Activated CD8-positive, alpha-beta T cell treated with anti-CD3 and anti-CD28 coated beads for 36 hours (primary cell): ENCODE results near the gene SLC22A14. TPM values are rescaled to one million over a fixed set of nuclear protein-coding genes. Genes with fewer than 3 reads are reported as not detected.

Experiments
- ATAC-seq: fragments of 200-7000 bp; cut with Tn5 transposase; one replicate; pipeline ENCODE4 v1.10.0; 2021; ENCODE audit warnings: mild to moderate bottlenecking, moderate library complexity
- CTCF ChIA-PET: fragments of 350-600 bp; sonication (Branson Sonifier 250); formaldehyde crosslinking; loops from one replicate; lab custom pipeline; 2021; ENCODE audit warnings: antibody characterized with exemption; lab: Charles Lee
- POLR2A ChIA-PET: fragments of 350-600 bp; sonication (Branson Sonifier 250); formaldehyde crosslinking; loops from one replicate; lab custom pipeline; 2021; ENCODE audit warnings: antibody characterized with exemption; lab: Charles Lee
- DNase-seq: peaks from one replicate; pipeline ENCODE4 v3.0.0-alpha.2; 2020
- H3K27ac Mint-ChIP-seq: one replicate; pipeline ENCODE4 v1.8.0; 2021; ENCODE audit warnings: mild to moderate bottlenecking, mixed read lengths
- H3K27me3 Mint-ChIP-seq: one replicate; pipeline ENCODE4 v1.8.0; 2021; ENCODE audit warnings: mixed read lengths
- H3K36me3 Mint-ChIP-seq: one replicate; pipeline ENCODE4 v1.8.0; 2021; ENCODE audit warnings: low read depth, mixed read lengths
- H3K4me1 Mint-ChIP-seq: one replicate; pipeline ENCODE4 v1.8.0; 2021; ENCODE audit warnings: low read depth, mixed read lengths
- H3K4me3 Mint-ChIP-seq: one replicate; pipeline ENCODE4 v1.8.0; 2021; ENCODE audit warnings: mild to moderate bottlenecking, moderate library complexity, mixed read lengths
- H3K9me3 Mint-ChIP-seq: one replicate; pipeline ENCODE4 v1.8.0; 2021; ENCODE audit warnings: mixed read lengths
- intact Hi-C: fragments of 100-400 bp; cut with micrococcal nuclease; formaldehyde crosslinking; loops from one replicate; pipeline ENCODE4 v1.10.0; 2022
- total RNA-seq, 2 experiments: library from RNA; stranded (reverse); gene quantifications; one replicate each; pipeline ENCODE4 v1.2.3, GENCODE V29; 2021
- TF ChIP-seq, protein P1 (sequence below): fragments of 200-600 bp; IDR thresholded peaks from one replicate; pipeline ENCODE4 v1.8.0; 2022; ENCODE audit warnings: antibody characterized with exemption, mild to moderate bottlenecking

SLC22A14 gene
- total RNA-seq, 2 experiments from 2014 or later: not detected

DNA sequence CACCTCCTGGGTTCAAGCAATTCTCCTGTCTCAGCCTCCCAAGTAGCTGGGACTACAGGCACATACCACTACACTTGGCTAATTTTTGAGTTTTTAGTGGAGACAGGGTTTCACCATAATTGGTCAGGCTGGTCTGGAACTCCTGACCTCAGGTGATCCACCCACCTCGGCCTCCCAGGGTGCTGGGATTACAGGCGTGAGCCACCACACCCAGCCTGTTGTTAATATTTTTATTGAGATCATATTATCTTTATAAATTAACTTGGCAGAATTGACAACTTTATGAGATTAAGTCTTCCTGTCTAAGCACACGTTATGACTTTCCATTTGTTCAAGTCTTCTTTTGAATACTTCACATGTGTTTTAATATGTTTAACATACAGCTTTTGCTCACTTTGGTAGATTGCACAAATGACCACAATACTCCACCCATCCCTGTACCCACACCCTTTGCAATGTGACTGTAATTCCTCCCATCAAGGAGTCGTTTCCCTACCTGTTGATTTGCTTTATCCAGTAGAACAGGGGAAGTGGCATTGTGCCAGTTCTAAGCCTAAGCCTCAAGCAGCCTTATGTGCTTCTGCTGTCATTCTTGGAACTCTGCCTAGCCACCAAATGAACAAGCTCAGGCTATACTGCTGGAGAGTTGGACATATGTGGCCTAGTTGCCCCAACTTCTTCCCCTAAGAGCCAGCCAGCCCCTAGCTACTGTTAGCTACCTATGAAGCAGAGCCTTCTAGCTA is 72.7 kb downstream of the SLC22A14 start:
- TF ChIP-seq, protein P1, sequence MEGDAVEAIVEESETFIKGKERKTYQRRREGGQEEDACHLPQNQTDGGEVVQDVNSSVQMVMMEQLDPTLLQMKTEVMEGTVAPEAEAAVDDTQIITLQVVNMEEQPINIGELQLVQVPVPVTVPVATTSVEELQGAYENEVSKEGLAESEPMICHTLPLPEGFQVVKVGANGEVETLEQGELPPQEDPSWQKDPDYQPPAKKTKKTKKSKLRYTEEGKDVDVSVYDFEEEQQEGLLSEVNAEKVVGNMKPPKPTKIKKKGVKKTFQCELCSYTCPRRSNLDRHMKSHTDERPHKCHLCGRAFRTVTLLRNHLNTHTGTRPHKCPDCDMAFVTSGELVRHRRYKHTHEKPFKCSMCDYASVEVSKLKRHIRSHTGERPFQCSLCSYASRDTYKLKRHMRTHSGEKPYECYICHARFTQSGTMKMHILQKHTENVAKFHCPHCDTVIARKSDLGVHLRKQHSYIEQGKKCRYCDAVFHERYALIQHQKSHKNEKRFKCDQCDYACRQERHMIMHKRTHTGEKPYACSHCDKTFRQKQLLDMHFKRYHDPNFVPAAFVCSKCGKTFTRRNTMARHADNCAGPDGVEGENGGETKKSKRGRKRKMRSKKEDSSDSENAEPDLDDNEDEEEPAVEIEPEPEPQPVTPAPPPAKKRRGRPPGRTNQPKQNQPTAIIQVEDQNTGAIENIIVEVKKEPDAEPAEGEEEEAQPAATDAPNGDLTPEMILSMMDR: no peak
- Mint-ChIP-seq H3K36me3 (peaks cover 16% of the 10 kb centered on the region), H3K4me3 (no peak overlapping the region), H3K9me3 (no peaks in the 10 kb centered on the region), H3K4me1 (no peaks in the 10 kb centered on the region), H3K27ac (no peak overlapping the region), H3K27me3 (no peaks in the 10 kb centered on the region)
- intact Hi-C loops: no loop called here
- no peak for ATAC-seq
- ChIA-PET CTCF (interaction anchor here (3.0 kb wide), 1 partner anchor 8 kb away, joined by 13 read pairs; the partner anchor contains the start of gene XYLB), POLR2A (no interaction called here)
- DNase-seq: no peak

DNA sequence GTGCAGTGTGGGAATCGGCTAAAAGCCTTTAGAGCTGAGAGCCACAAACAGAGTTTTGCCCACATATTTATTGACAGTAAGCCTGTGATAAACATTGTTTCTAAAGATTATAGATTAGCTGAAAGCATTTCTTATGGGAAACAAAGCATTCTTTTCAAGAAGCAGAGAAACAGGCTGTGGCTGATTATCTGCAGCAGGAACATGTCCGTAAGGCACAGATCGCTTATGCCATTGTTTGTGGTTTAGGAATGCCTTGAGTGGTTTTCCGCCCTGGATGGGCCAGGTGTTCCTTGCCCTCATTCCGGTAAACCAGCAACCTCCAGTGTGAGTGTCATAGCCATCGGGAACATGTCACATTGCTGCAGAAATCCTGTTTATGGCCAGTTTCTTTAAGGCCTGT is 76.9 kb downstream of the SLC22A14 start:
- Mint-ChIP-seq H3K27me3 (no peaks in the 10 kb centered on the region), H3K9me3 (no peaks in the 10 kb centered on the region), H3K4me1 (peaks cover 3% of the 10 kb centered on the region), H3K27ac (no peak overlapping the region), H3K4me3 (no peak overlapping the region), H3K36me3 (peaks cover 8% of the 10 kb centered on the region)
- POLR2A ChIA-PET: no interaction called here
- ATAC-seq (no peak), DNase-seq (no peak)
- intact Hi-C loops: no loop called here
- TF ChIP-seq, protein P1: no peak
- CTCF ChIA-PET: interaction anchor here (1.8 kb wide), 1 partner anchor 12 kb away, joined by 10 read pairs; the partner anchor contains the start of gene XYLB

DNA sequence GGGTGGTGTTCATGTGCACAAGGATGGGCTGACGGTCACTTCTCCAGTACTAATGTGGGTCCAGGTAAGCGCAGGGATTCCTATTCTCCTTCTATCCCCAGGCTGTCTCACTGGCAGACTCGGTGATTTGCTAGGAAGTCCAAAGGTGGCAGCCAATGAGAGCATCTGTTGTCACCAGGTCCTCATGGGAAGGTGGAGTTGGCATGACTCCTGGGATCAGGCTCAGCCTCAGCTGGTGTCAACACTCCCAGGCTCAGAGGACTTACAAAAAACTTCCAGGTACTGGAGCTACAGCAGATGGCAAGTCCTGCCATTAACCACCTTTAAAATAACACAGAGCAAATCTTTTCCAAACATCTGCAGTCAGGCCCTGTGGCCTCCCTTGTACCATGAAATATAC is 78.3 kb downstream of the SLC22A14 start:
- TF ChIP-seq, protein P1: no peak
- CTCF ChIA-PET: no interaction called here
- H3K4me3 Mint-ChIP-seq: no peak overlapping the region

DNA sequence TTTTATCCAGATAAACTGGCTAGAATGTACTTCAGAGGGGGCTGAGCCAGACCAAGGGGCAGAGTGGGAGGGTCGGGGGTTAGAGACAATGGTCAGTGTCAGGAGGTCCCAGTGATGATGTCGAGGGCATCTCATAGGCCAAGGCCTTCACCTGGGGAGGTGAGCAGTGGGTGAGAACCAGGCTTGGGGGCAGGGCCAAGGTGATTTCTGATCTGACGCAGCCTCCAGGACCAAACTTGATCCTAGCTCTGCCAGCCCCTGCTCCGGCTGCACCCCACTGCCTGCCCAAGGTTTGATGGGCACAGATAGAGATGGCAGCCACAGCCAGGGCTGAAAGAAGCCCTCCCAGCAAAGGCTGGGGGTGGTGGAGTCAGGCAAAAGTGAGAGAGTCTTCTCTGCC is 79.4 kb downstream of the SLC22A14 start:
- H3K4me3 Mint-ChIP-seq: no peak overlapping the region
- DNase-seq (no peak), ATAC-seq (no peak)
- peaks cover 22% of the 10 kb centered on the region for H3K36me3 Mint-ChIP-seq
- TF ChIP-seq, protein P1: no peak
- CTCF ChIA-PET: interaction anchor here (1.3 kb wide), 1 partner anchor 15 kb away, joined by 6 read pairs; the partner anchor contains the start of gene XYLB
- no peaks in the 10 kb centered on the region for H3K27me3 Mint-ChIP-seq
- H3K4me1 Mint-ChIP-seq: peaks cover 9% of the 10 kb centered on the region
- POLR2A ChIA-PET: interaction anchor here (1.5 kb wide), 1 partner anchor 12 kb away, joined by 3 read pairs; no protein-coding TSS in a partner anchor
- intact Hi-C loops: no loop called here
- no peaks in the 10 kb centered on the region for H3K9me3 Mint-ChIP-seq
- no peak overlapping the region for H3K27ac Mint-ChIP-seq

More for the DNA sequence above, 78.3 kb downstream of the SLC22A14 start:
- Mint-ChIP-seq H3K27ac (no peak overlapping the region), H3K27me3 (no peaks in the 10 kb centered on the region), H3K4me1 (peaks cover 9% of the 10 kb centered on the region), H3K9me3 (no peaks in the 10 kb centered on the region), H3K36me3 (peaks cover 18% of the 10 kb centered on the region)
- intact Hi-C loops: no loop called here
- ATAC-seq (no peak), DNase-seq (no peak)
- POLR2A ChIA-PET: no interaction called here

DNA sequence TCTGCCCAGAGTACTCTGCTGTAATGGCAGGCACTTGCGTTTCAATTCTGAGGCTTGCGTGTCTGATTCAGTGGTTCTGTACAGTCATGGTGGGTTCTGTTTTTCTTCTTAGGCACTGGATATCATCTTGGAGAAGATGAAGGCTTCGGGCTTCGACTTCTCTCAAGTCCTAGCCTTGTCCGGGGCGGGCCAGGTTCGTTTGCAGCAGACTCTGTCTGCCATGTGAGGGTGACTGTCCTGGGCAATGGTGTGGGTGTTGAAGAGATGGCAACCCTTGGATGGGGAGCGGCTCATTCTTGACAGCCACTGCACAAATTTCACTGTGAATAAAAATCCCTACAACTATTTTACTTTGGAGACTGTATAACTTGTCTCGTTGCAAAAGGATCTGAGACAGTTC is 80.7 kb downstream of the SLC22A14 start:
- Mint-ChIP-seq H3K9me3 (no peaks in the 10 kb centered on the region), H3K27me3 (no peaks in the 10 kb centered on the region), H3K4me3 (no peak overlapping the region), H3K27ac (no peak overlapping the region), H3K36me3 (peaks cover 24% of the 10 kb centered on the region), H3K4me1 (peaks cover 9% of the 10 kb centered on the region)
- TF ChIP-seq, protein P1: no peak
- ChIA-PET POLR2A (interaction anchor here (1.5 kb wide), 1 partner anchor 11 kb away, joined by 3 read pairs; no protein-coding TSS in a partner anchor), CTCF (interaction anchor here (1.3 kb wide), 1 partner anchor 16 kb away, joined by 6 read pairs; the partner anchor contains the start of gene XYLB)
- DNase-seq (no peak), ATAC-seq (no peak)
- intact Hi-C loops: no loop called here
